H1 (cell line): ENCODE measurements around the gene UBE2E2. TPM values are rescaled to one million over a fixed set of nuclear protein-coding genes. Genes with fewer than 3 reads are reported as not detected.

Source experiments
- CHD2 ChIP-seq: IDR thresholded peaks from 2 replicates; pipeline ENCODE4 v1.6.1; 2012; ENCODE audit warnings: low read length, improper control_type of control experiment
- polyA plus RNA-seq, 7 experiments: library from polyadenylated mRNA; depleted of rRNA in 3 of 7; stranded (reverse) in 5 of 7; unstranded in 2 of 7; fragments of >200 nt in 5 of 7; fragments of 200-250 nt in 2 of 7; gene quantifications; 1 replicate in 5 of 7; 2 replicates in 1 of 7; 4 replicates in 1 of 7; pipeline versions ENCODE4 v1.2.1 to v1.2.3, GENCODE V29; 2011 to 2013; ENCODE audit warnings: missing spikeins in 2 of 7, mixed read lengths in 2 of 7
- total RNA-seq: library from RNA; stranded (reverse); fragmentation: NEBNext Ultra II Directional; extraction: Animal tissue kit (Norgen Biotek cat#: 25700); gene quantifications from 2 replicates; pipeline ENCODE4 v1.2.1, GENCODE V29; 2021

UBE2E2 gene
- total and polyA plus RNA-seq, 2 of the 8 experiments (the other 6 are each of a cell fraction or from before 2014, with no cell fraction given), result 57.6 to 70.6 TPM

- TF ChIP-seq CHD2, result no peak
These were observed 222.3 kb downstream of the UBE2E2 start (continued) for GRCh38 chr3:23425410-23425809.
